Sigmoid colon (tissue), 4 donors: ENCODE data around the gene FCAMR.

Experiments
- EP300 ChIP-seq, 4 donors: sonication (generic); formaldehyde crosslinking; IDR thresholded peaks; one replicate each; pipeline ENCODE4 v1.6.1; 2017; ENCODE audit warnings: antibody characterized with exemption in 4 of 4
- POLR2A ChIP-seq, 2 donors: fragments of 450-650 bp; IDR thresholded peaks; one replicate each; pipeline ENCODE4 v1.6.1; 2016; ENCODE audit warnings: antibody characterized with exemption in 2 of 2, mild to moderate bottlenecking in 2 of 2, moderate library complexity in 2 of 2
- POLR2AphosphoS5 ChIP-seq, 4 donors: sonication (generic); formaldehyde crosslinking; IDR thresholded peaks; one replicate each; pipeline ENCODE4 v1.6.1; 2017; ENCODE audit warnings: antibody characterized with exemption in 4 of 4
- TF ChIP-seq, protein P1 (sequence below), 4 experiments: fragments of 450-650 bp in 3 of 4; fragments of 200-600 bp in 1 of 4; IDR thresholded peaks; one replicate each; pipeline ENCODE4 v1.5.1; 2016 to 2019; ENCODE audit warnings: antibody characterized with exemption in 4 of 4, mild to moderate bottlenecking in 3 of 4, moderate library complexity in 2 of 4

DNA sequence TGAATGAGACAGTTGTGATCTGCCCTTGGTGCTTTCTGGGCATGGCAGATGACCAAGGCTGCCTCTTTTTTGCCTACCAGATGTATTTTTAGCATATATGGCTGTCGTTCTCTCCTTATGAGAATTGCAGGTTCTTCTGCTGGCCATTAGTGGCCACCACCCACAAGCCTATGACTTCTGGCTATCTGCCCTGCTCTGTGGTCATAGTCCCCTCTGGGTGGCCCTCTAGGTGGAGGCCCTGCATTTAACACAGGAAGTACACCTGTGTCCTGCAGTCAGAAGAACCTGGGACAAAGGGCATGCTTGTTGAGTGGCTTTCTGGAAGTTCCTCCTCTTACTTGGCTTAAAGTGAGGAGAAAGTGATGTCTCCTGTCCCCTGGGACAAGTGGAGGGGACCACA, 6.5 kb downstream of the FCAMR start:
- TF ChIP-seq, protein P1, sequence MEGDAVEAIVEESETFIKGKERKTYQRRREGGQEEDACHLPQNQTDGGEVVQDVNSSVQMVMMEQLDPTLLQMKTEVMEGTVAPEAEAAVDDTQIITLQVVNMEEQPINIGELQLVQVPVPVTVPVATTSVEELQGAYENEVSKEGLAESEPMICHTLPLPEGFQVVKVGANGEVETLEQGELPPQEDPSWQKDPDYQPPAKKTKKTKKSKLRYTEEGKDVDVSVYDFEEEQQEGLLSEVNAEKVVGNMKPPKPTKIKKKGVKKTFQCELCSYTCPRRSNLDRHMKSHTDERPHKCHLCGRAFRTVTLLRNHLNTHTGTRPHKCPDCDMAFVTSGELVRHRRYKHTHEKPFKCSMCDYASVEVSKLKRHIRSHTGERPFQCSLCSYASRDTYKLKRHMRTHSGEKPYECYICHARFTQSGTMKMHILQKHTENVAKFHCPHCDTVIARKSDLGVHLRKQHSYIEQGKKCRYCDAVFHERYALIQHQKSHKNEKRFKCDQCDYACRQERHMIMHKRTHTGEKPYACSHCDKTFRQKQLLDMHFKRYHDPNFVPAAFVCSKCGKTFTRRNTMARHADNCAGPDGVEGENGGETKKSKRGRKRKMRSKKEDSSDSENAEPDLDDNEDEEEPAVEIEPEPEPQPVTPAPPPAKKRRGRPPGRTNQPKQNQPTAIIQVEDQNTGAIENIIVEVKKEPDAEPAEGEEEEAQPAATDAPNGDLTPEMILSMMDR (IDR thresholded peaks at IDR 0.05), result no peak
- TF ChIP-seq POLR2A (IDR thresholded peaks at IDR 0.05) (no peak), POLR2AphosphoS5 (IDR thresholded peaks at IDR 0.05) (no peak), EP300 (IDR thresholded peaks at IDR 0.05) (no peak)
